Vagina (tissue), 2 donors: ENCODE measurements around the gene PRTG.

ENCODE experiments used
- POLR2A ChIP-seq, 2 donors: fragments of 450-650 bp; IDR thresholded peaks; one replicate each; pipeline ENCODE4 v1.6.1; 2017; ENCODE audit warnings: antibody characterized with exemption in 2 of 2, mild to moderate bottlenecking in 2 of 2, moderate library complexity in 2 of 2
- POLR2AphosphoS5 ChIP-seq, 2 donors: sonication (generic); formaldehyde crosslinking; IDR thresholded peaks; one replicate each; pipeline ENCODE4 v1.9.0; 2017; ENCODE audit warnings: antibody characterized with exemption in 2 of 2, mild to moderate bottlenecking in 2 of 2, low read depth in 1 of 2; ENCODE audit not compliant: insufficient read depth in 1 of 2
- TF ChIP-seq, protein P1 (sequence below), 3 experiments: fragments of 450-650 bp in 2 of 3; fragments of 200-600 bp in 1 of 3; sonication (generic) in 1 of 3; IDR thresholded peaks; one replicate each; pipeline ENCODE4 v1.5.1; 2017 to 2019; ENCODE audit warnings: antibody characterized with exemption in 3 of 3, mild to moderate bottlenecking in 2 of 3, moderate library complexity in 2 of 3

GRCh38 chr15:55562601-55563000 lies 180.4 kb downstream of the PRTG start:
- TF ChIP-seq, protein P1, sequence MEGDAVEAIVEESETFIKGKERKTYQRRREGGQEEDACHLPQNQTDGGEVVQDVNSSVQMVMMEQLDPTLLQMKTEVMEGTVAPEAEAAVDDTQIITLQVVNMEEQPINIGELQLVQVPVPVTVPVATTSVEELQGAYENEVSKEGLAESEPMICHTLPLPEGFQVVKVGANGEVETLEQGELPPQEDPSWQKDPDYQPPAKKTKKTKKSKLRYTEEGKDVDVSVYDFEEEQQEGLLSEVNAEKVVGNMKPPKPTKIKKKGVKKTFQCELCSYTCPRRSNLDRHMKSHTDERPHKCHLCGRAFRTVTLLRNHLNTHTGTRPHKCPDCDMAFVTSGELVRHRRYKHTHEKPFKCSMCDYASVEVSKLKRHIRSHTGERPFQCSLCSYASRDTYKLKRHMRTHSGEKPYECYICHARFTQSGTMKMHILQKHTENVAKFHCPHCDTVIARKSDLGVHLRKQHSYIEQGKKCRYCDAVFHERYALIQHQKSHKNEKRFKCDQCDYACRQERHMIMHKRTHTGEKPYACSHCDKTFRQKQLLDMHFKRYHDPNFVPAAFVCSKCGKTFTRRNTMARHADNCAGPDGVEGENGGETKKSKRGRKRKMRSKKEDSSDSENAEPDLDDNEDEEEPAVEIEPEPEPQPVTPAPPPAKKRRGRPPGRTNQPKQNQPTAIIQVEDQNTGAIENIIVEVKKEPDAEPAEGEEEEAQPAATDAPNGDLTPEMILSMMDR (IDR thresholded peaks at IDR 0.05): no peak
- TF ChIP-seq POLR2AphosphoS5 (IDR thresholded peaks at IDR 0.05; ENCODE audit: insufficient read depth in 1 of 2, low read depth in 1 of 2) (no peak), POLR2A (IDR thresholded peaks at IDR 0.05) (no peak)
